Esophagus squamous epithelium (tissue), 4 donors: Measurements from ENCODE around the gene CALCOCO2.

Source experiments
- CTCF ChIP-seq, 6 experiments: fragments of 450-650 bp in 4 of 6; fragments of 200-600 bp in 2 of 6; sonication (generic) in 2 of 6; IDR thresholded peaks; one replicate each; pipeline ENCODE4 v1.5.1; 2016 to 2019; ENCODE audit warnings: antibody characterized with exemption in 6 of 6, mild to moderate bottlenecking in 4 of 6, moderate library complexity in 4 of 6
- POLR2A ChIP-seq, 4 donors: fragments of 450-650 bp; IDR thresholded peaks; one replicate each; pipeline ENCODE4 v1.6.1; 2017; ENCODE audit warnings: antibody characterized with exemption in 4 of 4, mild to moderate bottlenecking in 4 of 4, moderate library complexity in 3 of 4

- TF ChIP-seq CTCF (IDR thresholded peaks at IDR 0.05), result no peak
- no peak for TF ChIP-seq POLR2A (IDR thresholded peaks at IDR 0.05)
Measured at GRCh38 chr17:48792033-48792798, 38.6 kb upstream of the CALCOCO2 start.
